Transverse colon (tissue), 4 donors: ENCODE results near the gene RCSD1.

Source experiments
- CTCF ChIP-seq, 5 experiments: fragments of 200-600 bp in 3 of 5; fragments of 450-650 bp in 2 of 5; sonication (generic) in 3 of 5; IDR thresholded peaks; 1 replicate in 2 of 5; 2 replicates in 3 of 5; pipeline ENCODE4 v1.5.1; 2016 to 2017; ENCODE audit warnings: antibody characterized with exemption in 5 of 5, inconsistent platforms in 3 of 5, mild to moderate bottlenecking in 2 of 5, moderate library complexity in 1 of 5
- POLR2A ChIP-seq: fragments of 450-650 bp; IDR thresholded peaks from one replicate; pipeline ENCODE4 v1.6.1; 2016; ENCODE audit warnings: antibody characterized with exemption, mild to moderate bottlenecking, moderate library complexity
- POLR2AphosphoS5 ChIP-seq, 3 donors: sonication (generic); formaldehyde crosslinking; IDR thresholded peaks; one replicate each; pipeline ENCODE4 v1.6.1; 2016; ENCODE audit warnings: antibody characterized with exemption in 3 of 3

- TF ChIP-seq CTCF (IDR thresholded peaks at IDR 0.05): no peak
- no peak for TF ChIP-seq POLR2A
- TF ChIP-seq POLR2AphosphoS5 (IDR thresholded peaks at IDR 0.05): no peak
Observed at GRCh38 chr1:167670563-167670962, 40.5 kb downstream of the RCSD1 start.
